ENCODE data around the gene CES1.

DNA sequence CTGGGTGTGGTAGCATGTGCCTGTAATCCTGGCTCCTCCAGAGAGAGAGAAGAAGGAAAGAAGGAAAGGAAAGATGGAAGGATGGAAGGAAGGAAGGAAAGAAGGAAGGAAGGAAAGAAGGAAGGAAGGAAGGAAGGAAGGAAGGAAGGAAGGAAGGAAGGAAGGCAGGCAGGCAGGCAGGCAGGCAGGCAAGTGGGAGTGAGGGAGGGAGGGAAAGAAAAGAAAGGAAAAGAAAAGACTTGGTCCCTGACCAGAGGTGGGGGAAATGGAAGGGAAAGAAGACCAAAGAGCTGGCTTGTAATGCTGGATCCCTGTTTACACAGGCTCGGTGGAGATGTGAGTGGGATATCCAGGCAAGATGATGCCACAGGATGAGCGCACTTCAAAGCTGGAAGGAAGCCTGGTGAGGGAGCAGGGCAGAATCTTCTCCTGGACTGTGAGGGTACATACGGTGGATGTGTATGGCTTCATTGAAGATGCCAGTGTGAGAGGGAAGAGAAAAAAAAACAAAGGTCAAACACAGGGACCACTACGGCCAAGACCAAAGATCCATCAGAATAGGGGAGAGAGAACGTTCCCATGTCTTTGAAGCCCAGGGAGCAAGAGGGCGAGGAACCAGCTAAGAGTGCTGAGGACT, 2.1 kb downstream of the CES1 start:
- TF ChIP-seq FOXK2 (IDR thresholded peaks at IDR 0.05) = no peak
- TF ChIP-seq NFXL1 (IDR thresholded peaks at IDR 0.05; ENCODE audit: borderline replicate concordance) = no peak
- TF ChIP-seq EZH2 (IDR thresholded peaks at IDR 0.05; ENCODE audit: borderline replicate concordance, control insufficient read depth, low read depth, low read length) = no peak
- TF ChIP-seq KAT2A (conservative IDR thresholded peaks at IDR 0.05; ENCODE audit: control insufficient read depth, low read depth, low read length) = no peak
- no peak for TF ChIP-seq POLR2A (IDR thresholded peaks at IDR 0.05; ENCODE audit: low read depth, low read length)
- TF ChIP-seq RBBP5 (conservative IDR thresholded peaks at IDR 0.05) = no peak
- TF ChIP-seq NFIC (IDR thresholded peaks at IDR 0.05; ENCODE audit: low read depth, low read length) = no peak
- TF ChIP-seq HDAC2 (IDR thresholded peaks at IDR 0.05) = no peak
- no peak for TF ChIP-seq YY1 (IDR thresholded peaks at IDR 0.05; ENCODE audit: low read depth, low read length)
- no peak for TF ChIP-seq IRF3 (IDR thresholded peaks at IDR 0.05)
- TF ChIP-seq ZBED1 (IDR thresholded peaks at IDR 0.05; ENCODE audit: borderline replicate concordance) = no peak
- TF ChIP-seq DPF2 (IDR thresholded peaks at IDR 0.05) = no peak
- TF ChIP-seq PKNOX1 (IDR thresholded peaks at IDR 0.05) = no peak
- no peak for TF ChIP-seq SMAD1 (IDR thresholded peaks at IDR 0.05; ENCODE audit: low read depth, partially characterized antibody)
